Hematopoietic multipotent progenitor cell treated with erythropoietin and hydrocortisone succinate and interleukin-3 and kit ligand, for 8 days (in vitro differentiated cells): Measurements from ENCODE around the gene PLEKHA5.
"Not testable (repeated sequence)": the region's sequence is repeated elsewhere in the genome, so short reads cannot be mapped to it uniquely, and the experiment has no call there.

Source experiments
- DNase-seq: peaks from one replicate; pipeline ENCODE4 v3.0.0-alpha.2; 2015

The PLEKHA5 gene

DNA sequence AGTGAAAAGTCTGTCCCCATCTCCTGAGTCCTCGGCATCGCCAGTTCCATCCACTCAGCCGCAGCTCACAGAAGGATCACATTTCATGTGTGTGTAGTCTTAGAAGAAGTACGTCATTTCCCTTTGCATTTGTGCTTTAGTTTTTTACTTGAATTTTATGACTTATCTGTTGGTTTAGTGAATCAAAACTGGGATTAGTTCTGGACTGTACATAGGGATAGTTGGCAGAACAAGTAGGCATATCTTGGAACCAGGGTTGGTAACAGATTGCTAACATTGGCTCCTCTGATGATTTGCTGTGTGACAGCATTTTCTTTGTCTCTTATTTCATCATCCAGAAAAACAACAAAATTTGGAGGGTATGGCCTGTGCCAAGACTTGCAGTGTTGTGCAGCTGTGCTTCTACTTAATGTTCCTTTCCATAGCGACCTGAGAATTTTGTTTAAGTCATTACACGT, 240.2 kb downstream of the PLEKHA5 start:
- no peak for DNase-seq

DNA sequence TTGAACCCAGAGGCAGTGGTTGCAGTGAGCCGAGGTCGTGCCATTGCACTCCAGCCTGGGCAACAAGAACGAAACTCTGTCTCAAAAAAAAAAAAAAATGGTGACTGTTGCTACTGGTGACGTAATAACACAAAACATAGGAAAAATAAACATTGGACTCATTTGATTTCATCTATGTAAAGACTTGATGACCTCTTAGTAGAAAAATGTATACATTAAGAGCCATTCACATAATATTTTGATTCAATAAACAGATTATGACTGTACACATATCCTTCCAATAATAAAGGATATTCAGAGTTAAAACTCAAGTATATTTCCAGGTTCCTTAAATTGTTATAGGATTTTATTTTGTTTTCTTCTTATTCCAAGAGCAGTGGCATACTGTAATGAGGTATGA, 244.1 kb downstream of the PLEKHA5 start:
- DNase-seq, result no peak

DNA sequence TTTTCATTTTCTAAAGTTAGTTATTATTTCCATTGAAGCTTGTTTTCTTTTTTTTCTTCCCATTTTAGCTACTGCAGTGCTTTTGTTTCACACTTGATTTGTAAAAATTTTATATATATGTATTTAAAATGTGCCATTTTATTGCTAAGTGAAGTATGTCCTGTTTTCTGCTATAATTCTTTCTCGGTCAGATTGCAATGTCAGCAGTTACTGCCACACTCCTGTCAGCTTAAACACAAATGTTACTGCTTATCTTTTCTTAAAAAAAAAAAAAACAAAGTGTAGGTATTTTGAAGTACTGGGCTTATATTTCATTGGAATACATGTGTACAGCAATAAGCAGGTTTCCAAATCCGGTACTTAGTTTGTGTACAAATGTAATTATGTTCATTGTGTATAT, 246.4 kb downstream of the PLEKHA5 start:
- no peak for DNase-seq

DNA sequence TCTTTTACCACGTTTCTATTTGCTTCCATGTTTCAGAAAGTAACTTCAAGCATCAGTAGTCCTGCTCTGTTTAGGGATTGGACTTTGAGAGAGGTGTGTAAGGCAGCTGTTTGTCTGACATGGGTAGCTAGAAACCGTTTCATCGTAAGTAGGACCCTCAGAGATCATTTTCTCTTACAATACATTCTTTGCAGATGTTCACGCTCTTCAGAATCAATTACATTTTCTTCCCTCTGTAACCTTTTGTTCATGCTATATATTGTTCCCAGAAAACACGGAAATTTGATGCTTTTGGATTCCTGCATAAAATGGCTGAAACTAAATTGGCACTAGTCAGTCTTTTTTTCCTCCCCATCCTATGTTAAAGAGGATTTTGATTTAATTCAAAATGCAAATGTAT, 247.2 kb downstream of the PLEKHA5 start:
- no peak for DNase-seq

DNA sequence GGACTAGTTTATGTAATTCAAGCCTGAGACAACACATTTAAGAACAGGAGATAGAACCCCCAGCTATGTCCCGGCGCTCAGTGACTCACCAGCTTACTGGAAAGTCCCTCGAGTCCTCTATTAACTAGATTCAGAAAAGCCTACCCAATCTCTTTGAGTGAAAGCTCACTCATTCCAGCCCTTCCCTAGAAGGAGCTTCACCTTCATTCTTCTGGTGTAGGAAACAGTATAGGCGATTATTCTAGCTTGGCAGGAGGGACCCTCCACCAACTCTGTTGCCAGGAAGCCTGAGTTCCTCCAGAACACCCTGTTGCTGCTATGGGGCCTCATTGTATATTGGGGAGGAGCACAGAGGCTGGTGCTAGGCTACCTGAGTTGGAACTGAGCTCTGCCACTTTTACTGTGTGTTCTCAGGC, 252.6 kb downstream of the PLEKHA5 start:
- DNase-seq, result no peak

DNA sequence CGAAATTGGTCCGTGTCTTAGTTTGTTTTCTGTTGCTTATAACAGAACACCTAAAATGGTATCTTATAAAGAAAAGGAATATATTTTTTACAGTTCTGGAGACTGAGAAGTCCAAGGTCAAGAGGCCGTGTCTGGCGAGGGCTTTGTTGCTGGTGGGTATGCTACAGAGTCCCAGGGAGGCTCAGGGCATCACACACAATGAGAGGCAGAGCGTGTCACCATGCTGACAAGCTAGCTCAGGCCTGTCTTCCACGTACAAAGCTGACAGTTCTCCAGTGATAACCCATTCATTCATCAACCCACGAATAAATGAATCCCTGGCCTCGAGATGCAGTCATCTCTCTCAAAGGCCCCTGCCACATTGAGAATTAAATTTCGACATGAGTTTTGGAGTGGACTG, 253.0 kb downstream of the PLEKHA5 start:
- no peak for DNase-seq

DNA sequence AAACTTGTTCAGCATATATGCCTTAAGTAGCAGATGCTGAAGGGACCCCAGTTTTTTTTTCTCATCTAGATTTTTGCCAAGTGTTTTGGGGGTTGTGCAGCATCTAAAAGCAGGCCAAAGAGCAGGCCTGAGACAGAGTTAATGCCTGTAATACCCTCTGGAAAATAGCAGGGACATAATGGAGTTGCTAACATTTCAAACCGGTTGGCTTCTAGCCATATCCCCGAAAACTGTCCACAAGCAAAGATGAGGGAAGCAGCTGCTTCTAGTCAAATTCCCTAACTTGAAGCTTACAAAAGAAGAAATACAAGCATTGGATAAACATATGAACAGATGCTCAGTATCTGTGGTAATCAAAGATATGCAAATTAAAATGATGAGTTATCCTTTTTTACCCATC, 257.6 kb downstream of the PLEKHA5 start:
- DNase-seq, result no peak

DNA sequence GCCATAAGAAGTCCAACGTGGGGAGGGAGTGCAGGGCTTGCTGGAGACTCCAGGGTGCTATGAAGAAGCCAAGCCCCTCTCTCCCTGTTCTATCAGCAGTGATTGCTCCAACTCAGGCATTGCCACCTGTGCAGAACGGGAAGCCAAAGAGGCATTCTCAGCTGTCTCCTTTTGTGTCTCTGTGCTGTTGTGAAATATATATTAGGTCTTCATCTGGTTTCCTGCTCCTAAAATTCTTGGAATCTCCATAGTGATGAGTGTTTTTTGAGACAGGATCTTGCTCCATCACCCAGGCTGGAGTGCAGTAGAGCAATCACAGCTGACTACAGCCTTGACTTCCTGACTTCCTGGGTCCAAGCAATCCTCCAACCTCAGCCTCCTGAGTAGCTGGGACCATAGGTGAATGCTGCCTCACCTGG, 258.6 kb downstream of the PLEKHA5 start:
- DNase-seq, result no peak

DNA sequence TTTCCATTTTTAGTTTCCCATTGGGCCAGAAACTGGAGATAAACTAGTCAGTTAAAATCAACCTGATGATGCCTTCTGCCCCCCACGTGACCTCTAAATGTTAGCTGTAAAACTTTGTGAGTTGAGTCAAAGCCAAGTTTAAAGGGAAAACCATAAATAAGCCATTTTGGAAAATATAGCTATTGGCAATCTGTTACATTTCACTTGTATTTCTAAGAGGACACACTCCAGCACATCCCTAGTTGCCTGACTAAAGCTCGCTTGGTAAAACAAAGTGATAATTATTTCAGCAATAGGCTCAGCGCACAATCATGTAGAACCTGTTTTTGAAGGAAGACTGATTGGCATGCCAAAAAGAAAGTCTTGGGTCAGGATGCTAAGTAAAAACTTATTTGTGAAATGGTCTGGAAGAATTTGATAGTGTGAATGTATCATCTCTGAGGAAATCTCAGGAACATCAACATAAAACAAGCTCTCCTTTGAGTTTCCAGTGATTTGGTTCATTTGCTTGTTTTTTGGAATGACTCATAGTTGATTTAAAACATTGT, 260.6 kb downstream of the PLEKHA5 start:
- DNase-seq, result no peak

DNA sequence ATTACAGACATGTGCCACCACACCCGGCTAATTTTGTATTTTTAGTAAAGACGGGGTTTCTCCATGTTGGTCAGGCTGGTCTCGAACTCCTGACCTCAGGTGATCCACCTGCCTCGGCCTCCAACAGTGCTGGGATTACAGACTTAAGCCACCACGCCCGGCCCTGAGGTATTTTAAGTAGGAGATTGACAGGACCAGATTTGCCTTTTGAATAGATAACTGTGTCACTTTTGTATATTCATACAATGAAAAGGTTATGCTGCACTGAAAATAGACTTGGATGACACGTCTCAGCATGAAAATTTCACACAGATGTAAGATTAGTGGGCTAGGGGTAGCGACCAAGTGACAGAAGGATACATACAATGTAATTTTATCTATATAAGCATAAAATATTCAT, 263.1 kb downstream of the PLEKHA5 start:
- not testable (repeated sequence) for DNase-seq

DNA sequence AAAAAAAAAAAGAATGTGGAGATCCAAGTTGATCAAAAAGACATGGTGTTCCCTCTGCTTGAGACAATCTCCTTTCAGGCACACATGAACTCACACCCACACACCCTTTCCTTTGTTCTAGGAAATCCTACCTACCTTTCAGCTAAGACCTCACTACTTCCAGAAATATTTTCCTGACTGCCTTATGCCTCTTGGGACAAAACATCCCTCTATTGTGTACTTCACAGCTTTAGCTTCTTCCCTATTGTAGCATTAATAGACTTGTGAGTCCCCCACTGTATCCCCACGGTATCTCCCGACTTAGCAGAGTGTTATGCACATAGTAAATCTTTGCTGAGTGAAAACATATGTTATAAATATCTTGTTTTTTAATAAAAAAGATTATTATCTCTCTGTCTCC, 264.9 kb downstream of the PLEKHA5 start:
- DNase-seq, result no peak

DNA sequence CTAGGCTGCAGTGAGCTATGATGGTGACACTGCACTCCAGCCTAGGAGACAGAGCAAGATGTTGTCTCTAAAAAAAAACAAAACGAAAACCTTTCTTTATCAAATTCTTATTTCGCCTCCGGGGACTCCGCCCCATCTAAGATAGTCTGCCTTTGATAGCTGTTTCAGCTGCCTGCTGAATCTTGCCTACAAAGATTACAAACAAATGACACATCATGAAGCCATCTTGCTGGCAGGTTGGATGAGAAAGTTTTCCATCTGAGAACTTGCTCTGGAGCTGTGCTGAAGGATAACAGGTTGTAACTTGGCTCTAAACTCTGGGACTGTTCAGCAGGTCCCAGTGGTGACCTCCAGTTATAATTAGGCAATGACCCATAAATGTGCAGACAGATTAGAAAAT, 268.0 kb downstream of the PLEKHA5 start:
- DNase-seq, result no peak

DNA sequence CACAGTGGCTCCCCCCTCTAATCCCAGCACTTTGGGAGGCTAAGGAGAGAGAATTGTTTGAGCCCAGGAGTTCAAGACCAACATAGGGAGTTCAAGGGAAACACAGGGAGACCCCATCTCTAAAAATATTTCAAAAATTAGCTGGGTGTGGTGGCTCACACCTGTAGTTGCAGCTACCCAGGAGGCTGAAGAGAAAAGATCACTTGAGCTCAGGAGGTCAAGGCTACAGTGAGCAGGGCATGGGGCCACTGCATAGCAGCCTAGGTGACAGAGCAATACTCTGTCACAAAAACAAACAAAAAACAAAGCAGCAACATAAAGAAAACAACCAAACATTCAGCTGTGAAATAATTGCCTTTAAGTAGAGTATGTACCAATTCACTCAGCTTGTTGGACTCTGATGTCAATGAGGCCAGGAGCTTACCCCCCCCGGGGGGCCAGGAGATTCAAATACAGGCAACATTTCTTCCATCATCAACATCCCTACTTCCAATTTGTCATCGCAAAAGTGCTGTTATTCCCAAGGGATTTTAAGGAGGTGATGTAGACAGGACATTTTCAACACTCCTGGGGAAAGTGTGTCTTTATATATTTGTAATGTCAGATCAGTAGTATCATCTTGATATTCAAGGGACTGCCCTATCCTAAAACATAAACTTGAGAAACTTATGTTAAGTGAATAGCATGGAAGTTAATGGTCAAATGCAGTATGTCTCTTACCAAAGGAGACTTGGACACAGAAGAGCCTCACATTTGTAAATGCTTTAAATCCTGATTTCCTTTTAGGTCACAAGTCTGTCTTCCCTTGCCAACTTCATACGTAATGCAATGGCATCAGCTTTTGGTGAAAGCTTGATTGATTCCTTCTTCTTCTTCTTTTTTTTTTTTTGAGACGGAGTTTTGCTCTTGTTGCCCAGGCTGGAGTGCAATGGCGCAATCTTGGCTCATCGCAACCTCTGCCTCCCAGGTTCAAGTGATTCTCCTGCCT, 269.1 kb downstream of the PLEKHA5 start:
- no peak for DNase-seq

DNA sequence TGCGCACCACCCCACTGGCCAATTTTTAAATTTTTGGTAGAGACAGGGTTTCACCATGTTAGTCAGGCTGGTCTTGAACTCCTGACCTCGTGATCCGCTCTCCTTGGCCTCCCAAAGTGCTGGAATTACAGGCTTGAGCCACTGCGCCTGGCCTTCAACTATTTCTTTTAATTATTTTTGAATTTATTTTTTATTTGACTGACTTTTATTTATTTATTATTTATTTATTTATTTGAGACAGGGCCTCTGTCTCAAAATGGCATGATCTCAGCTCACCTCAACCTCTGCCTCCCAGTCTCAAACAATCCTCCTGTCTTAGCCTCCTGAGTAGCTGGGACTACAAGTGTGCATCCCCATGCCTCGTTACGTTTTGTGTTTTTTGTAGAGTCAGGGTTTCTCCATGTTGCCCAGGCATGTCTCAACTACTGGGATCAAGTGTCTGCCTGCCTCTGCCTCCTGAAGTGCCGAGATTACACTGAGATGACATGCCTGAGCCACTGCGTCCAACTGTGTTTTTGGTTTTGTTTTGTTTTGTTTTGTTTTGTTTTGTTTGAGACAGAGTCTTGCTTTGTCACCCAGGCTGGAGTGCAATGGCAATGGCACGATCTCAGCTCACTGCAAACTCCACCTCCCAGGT, 271.2 kb downstream of the PLEKHA5 start:
- DNase-seq, result not testable (repeated sequence)

DNA sequence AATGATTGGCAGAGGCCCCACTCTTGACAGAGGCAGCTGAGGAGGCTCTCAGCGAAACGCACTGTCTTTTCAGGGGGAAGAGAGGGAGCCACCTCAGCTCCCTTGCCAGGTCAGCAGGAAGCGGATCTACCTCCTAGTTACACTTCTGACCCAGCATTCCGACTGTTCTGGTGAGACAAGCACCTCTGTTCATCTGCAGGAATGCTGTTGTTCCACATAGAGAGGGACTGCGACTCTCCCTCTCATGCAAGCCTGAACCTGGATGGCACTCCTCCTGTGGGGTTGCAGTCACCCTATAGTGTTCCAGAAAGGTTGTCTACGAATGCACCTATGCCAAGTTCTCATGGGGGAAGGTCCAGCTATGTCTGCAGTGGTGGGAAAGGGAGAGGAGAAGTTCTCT, 272.7 kb downstream of the PLEKHA5 start:
- no peak for DNase-seq

DNA sequence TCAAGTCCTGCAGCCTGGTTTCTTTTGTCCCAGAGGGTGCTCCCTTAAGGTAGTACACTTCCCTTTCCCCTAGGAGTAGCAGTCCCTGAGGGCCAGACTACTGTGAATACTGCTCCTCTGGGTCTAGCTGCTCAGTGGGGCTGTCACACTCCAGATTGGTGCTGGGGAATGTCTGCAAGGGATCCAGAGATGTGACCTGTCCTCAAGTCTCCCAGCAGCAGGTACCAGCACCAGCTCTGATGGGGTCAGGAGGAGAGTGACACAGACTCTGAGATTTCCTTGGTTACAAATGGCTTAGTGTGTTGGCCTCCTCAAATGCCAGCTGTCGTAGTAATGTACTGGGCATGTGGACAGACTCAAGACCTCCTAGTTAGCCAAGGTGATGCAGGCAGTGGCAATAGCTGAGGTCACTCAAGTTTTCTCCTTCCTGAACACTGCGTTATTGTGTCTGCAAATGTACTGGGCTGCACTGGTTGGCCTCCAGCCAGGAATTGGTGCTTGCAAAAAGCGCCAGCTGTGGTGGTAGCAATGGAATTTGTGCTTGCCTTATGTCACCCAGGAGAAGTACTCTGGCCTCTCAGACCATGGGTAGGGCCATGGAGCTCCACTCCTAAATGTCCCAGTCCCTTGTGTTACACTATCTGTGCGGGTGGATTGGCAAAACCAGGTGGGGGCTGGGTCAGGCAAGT, 273.4 kb downstream of the PLEKHA5 start:
- DNase-seq, result no peak

DNA sequence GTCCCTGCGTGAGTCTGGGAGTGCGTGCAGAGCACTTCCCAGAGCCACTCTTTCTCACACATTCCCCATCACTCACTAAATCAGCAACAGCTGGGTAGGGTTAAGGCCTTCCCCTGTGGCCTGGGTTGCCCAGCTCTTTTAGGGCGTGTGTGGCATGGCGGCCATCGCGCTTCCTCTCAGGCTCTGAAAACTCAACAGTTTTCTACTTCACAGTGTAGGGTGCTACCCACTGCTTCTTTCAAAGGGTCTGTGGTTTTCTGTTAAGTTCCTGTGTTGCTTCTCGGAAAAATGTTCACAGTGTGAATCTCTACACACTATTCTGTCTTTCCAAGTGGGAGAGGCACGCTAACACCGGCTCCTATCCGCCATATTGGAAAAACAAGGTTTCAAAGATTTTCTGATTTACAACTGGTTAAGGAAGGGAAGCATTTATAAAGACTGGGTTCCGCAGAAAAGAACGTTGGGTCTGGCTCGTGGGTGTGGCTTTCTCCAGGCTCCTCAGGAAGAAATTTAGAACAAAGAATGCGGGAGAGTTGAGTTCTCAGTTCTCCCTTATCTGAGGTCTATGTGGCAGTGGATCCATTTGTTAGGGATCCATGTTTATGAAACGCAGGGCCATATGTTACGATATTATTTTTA, 274.8 kb downstream of the PLEKHA5 start:
- DNase-seq, result no peak

DNA sequence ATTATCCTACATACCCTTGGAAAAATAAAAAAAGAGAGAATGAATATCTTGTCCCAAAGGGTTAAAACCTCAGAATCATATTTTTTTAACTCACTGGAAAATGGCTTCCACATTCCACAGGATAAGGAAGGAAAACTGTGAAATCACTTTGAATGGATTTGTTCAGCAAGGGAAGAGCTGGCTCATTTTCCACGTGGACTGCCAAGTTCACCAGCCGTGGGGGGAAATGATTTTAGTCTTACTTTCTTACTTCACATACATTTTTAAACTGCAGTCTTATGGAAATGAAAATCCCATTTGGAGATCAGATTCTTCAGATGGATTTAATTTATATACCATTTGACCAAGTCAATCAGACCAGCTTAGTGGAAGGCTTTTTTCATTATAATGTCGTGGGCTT, 279.8 kb downstream of the PLEKHA5 start:
- DNase-seq, result no peak

DNA sequence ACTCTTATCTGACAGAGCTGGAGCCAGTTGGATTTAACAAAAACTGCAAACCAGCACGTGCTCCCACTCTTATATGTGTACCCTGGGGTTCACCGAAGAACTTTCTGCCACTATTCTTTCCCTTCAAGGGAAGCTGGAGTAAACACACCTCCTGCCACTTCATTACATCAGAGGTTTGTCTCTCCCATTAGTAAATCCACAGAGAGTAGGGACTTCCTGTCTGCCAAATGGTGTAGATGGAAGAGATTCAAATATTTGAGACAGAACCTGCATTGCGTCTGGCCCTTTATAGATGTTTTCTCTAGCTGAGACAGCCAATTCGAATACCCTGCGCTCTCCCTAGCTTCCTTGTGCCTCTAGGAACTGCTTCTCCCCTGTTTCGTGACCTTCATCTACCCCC, 280.7 kb downstream of the PLEKHA5 start:
- DNase-seq, result no peak

DNA sequence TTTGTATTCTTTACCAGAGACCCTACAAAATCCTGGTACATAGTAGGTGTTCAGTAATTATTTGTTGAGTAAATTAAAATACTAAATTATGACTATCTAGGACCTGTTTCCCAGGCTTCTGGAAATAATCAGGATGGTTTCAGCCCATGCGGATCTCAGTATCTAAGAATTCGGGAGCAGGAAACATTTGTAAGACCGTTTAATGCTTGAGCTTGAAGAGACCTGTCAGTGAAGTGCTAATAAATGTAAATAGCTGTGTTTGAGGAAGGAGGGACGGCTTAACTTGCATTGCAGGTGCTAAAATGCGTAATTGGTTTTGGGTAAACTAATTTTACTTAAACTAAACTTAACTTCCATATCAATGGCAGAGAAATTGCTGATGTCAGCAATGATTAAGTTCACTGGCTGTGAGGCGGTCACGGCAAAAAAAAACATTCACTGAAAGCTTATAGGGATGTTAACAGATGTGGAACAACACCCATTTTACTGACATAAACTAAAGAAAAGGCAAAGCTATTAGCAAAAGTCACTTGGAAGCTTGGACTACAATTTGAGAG, 281.2 kb downstream of the PLEKHA5 start:
- no peak for DNase-seq

DNA sequence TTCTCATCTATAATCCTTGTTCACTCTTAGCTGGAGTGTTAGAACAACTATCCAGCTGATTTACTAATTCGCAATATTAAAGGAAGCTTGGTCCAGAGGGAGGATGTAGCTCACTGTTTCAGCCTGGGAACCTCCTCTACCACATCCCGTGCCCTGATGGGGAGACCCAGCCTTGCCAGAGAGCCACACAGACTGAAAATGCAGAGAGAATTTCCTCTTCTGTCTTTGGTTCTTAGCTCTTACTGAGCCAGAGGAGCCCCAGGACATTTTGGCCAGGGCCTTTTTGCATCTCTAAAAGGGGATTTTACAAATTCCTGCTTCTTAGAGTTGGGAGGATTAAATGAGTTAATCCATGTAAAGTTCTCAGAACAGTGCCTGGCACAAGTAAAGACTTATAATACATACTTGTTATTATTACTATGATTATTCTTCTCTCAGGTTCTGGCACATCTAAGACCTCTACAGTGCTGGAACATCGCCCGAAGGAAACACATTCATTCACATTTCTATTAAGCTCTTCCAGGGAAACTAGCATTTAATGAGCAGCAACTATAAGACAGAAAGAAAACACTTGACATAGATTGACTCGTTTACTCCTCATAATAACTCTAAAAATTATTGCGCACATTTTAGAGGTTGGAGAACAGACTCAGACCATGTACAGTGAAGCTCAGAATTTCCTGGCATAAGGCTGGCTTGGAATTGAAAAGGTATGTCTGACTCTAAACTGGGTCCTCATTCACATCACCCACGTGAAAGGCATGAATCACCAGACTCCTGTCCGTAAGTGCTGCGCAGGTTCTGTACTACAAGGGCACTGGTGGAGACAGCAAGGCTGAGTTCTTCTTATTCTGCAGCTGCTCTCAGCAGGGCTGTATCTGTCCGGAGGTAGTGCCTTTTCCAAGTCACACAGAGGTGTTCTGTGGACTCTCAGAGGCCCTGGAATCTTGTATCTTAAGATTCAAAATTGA, 282.0 kb downstream of the PLEKHA5 start:
- DNase-seq, result no peak
